Stimulated activated naive CD8-positive, alpha-beta T cell treated with anti-CD3 and anti-CD28 coated beads, Interleukin-15, Interleukin-2, amounts not matched to agents 100 U/mL and 50 U/mL, for 24 hours (primary cell): ENCODE results near the gene CDKN2AIP.

Experiments
- ATAC-seq: fragments of 150-1000 bp; cut with Tn5 transposase; one replicate; pipeline ENCODE4 v1.10.0; 2021
- DNase-seq: peaks from one replicate; pipeline ENCODE4 v3.0.0; 2021

CDKN2AIP gene

GRCh38 chr4:183444214-183445096 is at the start of gene CDKN2AIP:
CDKN2AIP (plus strand) TSS chr4:183444636; CDS start chr4:183444798, 162 bp downstream.
- DNase-seq = peak; percentile 95
- ATAC-seq = peak; percentile 92

- ATAC-seq (no peak), DNase-seq (no peak)
Observed at GRCh38 chr4:183395395-183395794, 49.0 kb upstream of the CDKN2AIP start.

- ATAC-seq (peak; percentile 33), DNase-seq (no peak)
Observed at GRCh38 chr4:183396227-183396637, 48.2 kb upstream of the CDKN2AIP start.

- DNase-seq = no peak
- ATAC-seq = no peak
Observed at GRCh38 chr4:183397741-183398297, 46.6 kb upstream of the CDKN2AIP start.

GRCh38 chr4:183398298-183399125 is 45.9 kb upstream of the CDKN2AIP start:
- ATAC-seq (peak; percentile 72), DNase-seq (peak; percentile 80)

- ATAC-seq (no peak), DNase-seq (no peak)
Observed at GRCh38 chr4:183399126-183399522, 45.3 kb upstream of the CDKN2AIP start.

GRCh38 chr4:183399616-183400015 is 44.8 kb upstream of the CDKN2AIP start:
- ATAC-seq (no peak), DNase-seq (no peak)

- ATAC-seq = no peak
- DNase-seq = no peak
Observed at GRCh38 chr4:183400035-183400434, 44.4 kb upstream of the CDKN2AIP start.

- DNase-seq (no peak), ATAC-seq (peak; percentile 9)
Observed at GRCh38 chr4:183401473-183401872, 43.0 kb upstream of the CDKN2AIP start.

- ATAC-seq (peak; percentile 38), DNase-seq (peak; percentile 35)
Observed at GRCh38 chr4:183402771-183403170, 41.7 kb upstream of the CDKN2AIP start.

GRCh38 chr4:183403486-183403885 is 41.0 kb upstream of the CDKN2AIP start:
- DNase-seq (no peak), ATAC-seq (no peak)

- DNase-seq (no peak), ATAC-seq (no peak)
Observed at GRCh38 chr4:183403961-183404360, 40.5 kb upstream of the CDKN2AIP start.

GRCh38 chr4:183405303-183405702 is 39.1 kb upstream of the CDKN2AIP start:
- DNase-seq (no peak), ATAC-seq (no peak)

GRCh38 chr4:183407128-183407585 is 37.3 kb upstream of the CDKN2AIP start:
- DNase-seq = peak; percentile 96
- peak; percentile 92 for ATAC-seq

GRCh38 chr4:183407635-183408464 is 36.6 kb upstream of the CDKN2AIP start:
- ATAC-seq = no peak
- no peak for DNase-seq

GRCh38 chr4:183408796-183409195 is 35.6 kb upstream of the CDKN2AIP start:
- ATAC-seq = no peak
- DNase-seq = no peak

GRCh38 chr4:183409483-183409882 is 35.0 kb upstream of the CDKN2AIP start:
- no peak for DNase-seq
- no peak for ATAC-seq

- no peak for ATAC-seq
Observed at GRCh38 chr4:183409934-183410333, 34.5 kb upstream of the CDKN2AIP start.

GRCh38 chr4:183411291-183411861 is 33.1 kb upstream of the CDKN2AIP start:
- ATAC-seq = no peak
- DNase-seq = no peak

More at GRCh38 chr4:183409934-183410333, 34.5 kb upstream of the CDKN2AIP start:
- no peak for DNase-seq

GRCh38 chr4:183412821-183413220 is 31.6 kb upstream of the CDKN2AIP start:
- DNase-seq = no peak
- no peak for ATAC-seq
